Airway epithelial cell (primary cell): ENCODE results near the gene CDC42EP5. TPM values are rescaled to one million over a fixed set of nuclear protein-coding genes. Genes with fewer than 3 reads are reported as not detected.

ENCODE experiments used
- total RNA-seq: library from RNA; depleted of rRNA; stranded (reverse); fragments of >200 nt; gene quantifications from 2 replicates; pipeline ENCODE4 v1.2.3, GENCODE V29; 2015

Gene CDC42EP5
- 35.1 and 37.1 TPM in 2 replicates for total RNA-seq

DNA sequence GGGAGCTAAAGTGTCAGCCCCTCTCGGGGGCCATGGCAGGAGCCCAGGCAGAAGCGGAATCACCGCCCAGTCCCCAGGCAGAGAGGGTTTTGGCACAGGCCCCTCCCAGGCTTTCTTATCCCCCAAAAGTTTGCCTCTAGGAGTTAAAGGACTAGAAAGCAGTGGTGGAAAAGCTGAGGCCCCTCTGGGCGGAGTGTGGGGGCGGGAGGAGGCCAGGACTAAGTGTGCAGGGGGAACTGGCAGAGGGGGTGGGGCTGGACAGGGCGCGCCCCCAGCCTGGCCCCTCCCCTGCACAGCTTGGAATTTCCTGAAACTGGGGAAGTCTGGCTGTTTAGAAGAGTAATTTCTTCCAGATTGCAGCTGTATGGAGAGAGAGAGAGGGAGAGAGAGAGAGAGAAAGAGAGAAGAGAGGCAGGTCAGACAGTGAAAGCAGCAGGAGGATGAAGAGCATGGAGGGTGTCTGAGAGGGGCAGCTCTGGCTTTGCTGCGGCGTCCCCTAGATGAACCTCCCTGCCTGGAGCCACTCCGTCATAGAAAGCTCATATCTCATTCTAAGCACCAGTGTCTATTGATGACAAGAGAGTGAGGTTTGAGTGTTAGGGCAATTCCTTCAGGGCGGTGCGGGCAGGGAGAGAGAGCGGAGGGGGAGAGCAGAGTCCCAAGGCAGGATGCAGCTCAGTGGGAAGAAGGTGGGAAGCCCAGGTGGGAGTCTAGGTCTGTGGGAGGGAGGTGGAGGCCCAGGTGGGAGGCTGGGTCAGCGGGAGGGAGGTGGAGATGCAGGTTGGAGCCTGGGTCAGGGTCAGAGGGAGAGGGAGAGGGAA lies at the start of gene CDC42EP5:
Gene CDC42EP5, minus strand, starts transcription at position 226 of the 821 bp plus-strand sequence. CDS start 7,749 bp downstream, outside the sequence.

GRCh38 chr19:54502518-54503048 lies 29.5 kb upstream of the CDC42EP5 start, which contains the start of gene LAIR2:
TSS of gene LAIR2 (plus strand) at chr19:54502831. CDS start at chr19:54502919, 88 bp downstream.

GRCh38 chr19:54463531-54464043 lies 9.5 kb downstream of the CDC42EP5 start, which contains the start of gene LENG9:
TSS of gene LENG9 (minus strand) at chr19:54463778. CDS start at chr19:54463526, 252 bp downstream.

GRCh38 chr19:54448774-54449700 lies 24.1 kb downstream of the CDC42EP5 start, which contains the start of gene LENG8:
TSS of gene LENG8 (plus strand) at chr19:54449199. CDS start at chr19:54451345, 2,146 bp downstream.

GRCh38 chr19:54415208-54415900 lies 57.7 kb downstream of the CDC42EP5 start, which contains the start of gene TTYH1:
TSS of gene TTYH1 (plus strand) at chr19:54415464. CDS start at chr19:54415553, 89 bp downstream.

Other genes with a start within 250 kb of the CDC42EP5 start
- not detected in 2 replicates for gene LILRA6, start 230.5 kb downstream of the CDC42EP5 start, total RNA-seq
- gene LILRB5, start 216.0 kb downstream of the CDC42EP5 start, total RNA-seq: not detected in 2 replicates
- gene LILRB2, start 192.2 kb downstream of the CDC42EP5 start, total RNA-seq: not detected in 2 replicates
- gene LILRA5, start 160.1 kb downstream of the CDC42EP5 start, total RNA-seq: not detected in 2 replicates
- not detected in 2 replicates for gene LILRA4, start 134.1 kb downstream of the CDC42EP5 start, total RNA-seq
- gene LAIR1, start 108.4 kb downstream of the CDC42EP5 start, total RNA-seq: not detected in 2 replicates
- 0.63 and 0.88 TPM in 2 replicates for gene TTYH1, start 57.8 kb downstream of the CDC42EP5 start, total RNA-seq
- gene LENG8, start 24.1 kb downstream of the CDC42EP5 start, total RNA-seq: 19.4 and 28.4 TPM in 2 replicates
- 9.7 and 12.4 TPM in 2 replicates for gene LENG9, start 9.5 kb downstream of the CDC42EP5 start, total RNA-seq
- gene LAIR2, start 29.5 kb upstream of the CDC42EP5 start, total RNA-seq: not detected in 2 replicates
- gene LILRA2, start 100.5 kb upstream of the CDC42EP5 start, total RNA-seq: not detected in 2 replicates
- not detected in 2 replicates for gene LILRA1, start 120.3 kb upstream of the CDC42EP5 start, total RNA-seq
- not detected in 2 replicates for gene LILRB1, start 157.2 kb upstream of the CDC42EP5 start, total RNA-seq
- not detected in 2 replicates for gene LILRB4, start 189.7 kb upstream of the CDC42EP5 start, total RNA-seq